OCI-LY1 (cell line): ENCODE results near the gene TOP1.

ENCODE experiments used
- EZH2 ChIP-seq: fragments of 200-600 bp; sonication (generic), shearing (Covaris generic); IDR thresholded peaks from 2 replicates; pipeline ENCODE4 v1.8.0; 2017; ENCODE audit warnings: borderline replicate concordance, mixed run types, mild to moderate bottlenecking, antibody characterized with exemption, low read length, moderate library complexity, mixed read lengths
- TF ChIP-seq, protein P1 (sequence below): fragments of 200-600 bp; sonication (generic), shearing (Covaris generic); IDR thresholded peaks from 2 replicates; pipeline ENCODE4 v1.5.1; 2017; ENCODE audit warnings: mild to moderate bottlenecking, antibody characterized with exemption, low read length, moderate library complexity, mixed read lengths

DNA sequence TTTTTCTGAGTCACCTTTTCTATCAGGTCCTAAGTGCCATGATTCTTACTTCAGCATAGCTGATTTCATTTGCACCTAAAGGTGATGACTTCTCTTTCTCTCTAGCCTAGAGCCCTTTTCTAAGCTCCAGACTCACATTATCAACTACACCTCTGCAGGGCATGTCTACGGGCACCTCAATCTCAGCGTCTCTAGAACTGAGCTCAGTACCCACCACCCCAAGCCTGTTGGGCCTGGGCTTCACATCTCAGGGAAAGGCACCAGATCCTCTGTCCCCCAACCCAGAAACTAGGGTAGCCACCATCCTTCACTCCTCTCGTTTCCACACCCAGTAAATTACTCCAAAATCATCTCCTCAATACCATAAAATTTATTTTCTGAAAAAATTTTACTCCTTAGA lies 98.1 kb downstream of the TOP1 start:
- TF ChIP-seq, protein P1, sequence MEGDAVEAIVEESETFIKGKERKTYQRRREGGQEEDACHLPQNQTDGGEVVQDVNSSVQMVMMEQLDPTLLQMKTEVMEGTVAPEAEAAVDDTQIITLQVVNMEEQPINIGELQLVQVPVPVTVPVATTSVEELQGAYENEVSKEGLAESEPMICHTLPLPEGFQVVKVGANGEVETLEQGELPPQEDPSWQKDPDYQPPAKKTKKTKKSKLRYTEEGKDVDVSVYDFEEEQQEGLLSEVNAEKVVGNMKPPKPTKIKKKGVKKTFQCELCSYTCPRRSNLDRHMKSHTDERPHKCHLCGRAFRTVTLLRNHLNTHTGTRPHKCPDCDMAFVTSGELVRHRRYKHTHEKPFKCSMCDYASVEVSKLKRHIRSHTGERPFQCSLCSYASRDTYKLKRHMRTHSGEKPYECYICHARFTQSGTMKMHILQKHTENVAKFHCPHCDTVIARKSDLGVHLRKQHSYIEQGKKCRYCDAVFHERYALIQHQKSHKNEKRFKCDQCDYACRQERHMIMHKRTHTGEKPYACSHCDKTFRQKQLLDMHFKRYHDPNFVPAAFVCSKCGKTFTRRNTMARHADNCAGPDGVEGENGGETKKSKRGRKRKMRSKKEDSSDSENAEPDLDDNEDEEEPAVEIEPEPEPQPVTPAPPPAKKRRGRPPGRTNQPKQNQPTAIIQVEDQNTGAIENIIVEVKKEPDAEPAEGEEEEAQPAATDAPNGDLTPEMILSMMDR = no peak
- no peak for TF ChIP-seq EZH2
